MM.1S (cell line): Measurements from ENCODE around the gene RPL27A.

Experiments used
- DNase-seq: peaks from one replicate; pipeline ENCODE4 v3.0.0-alpha.2; 2015
- H2AFZ ChIP-seq: fragments of 300-600 bp; sonication (generic); 2 replicates; pipeline ENCODE4 v1.6.0; 2016; ENCODE audit warnings: antibody characterized with exemption, low read length
- H3F3A ChIP-seq: fragments of 300-600 bp; sonication (generic); 2 replicates; pipeline ENCODE4 v1.6.1; 2016; ENCODE audit warnings: mild to moderate bottlenecking, antibody characterized with exemption, low read length, moderate library complexity, mixed read lengths; ENCODE audit not compliant: insufficient read depth
- H3K27ac ChIP-seq: fragments of 300-600 bp; sonication (generic); 2 replicates; pipeline ENCODE4 v1.5.1; 2016; ENCODE audit warnings: mild to moderate bottlenecking, low read length
- H3K27me3 ChIP-seq: fragments of 300-600 bp; sonication (generic); replicated peaks from 2 replicates; pipeline ENCODE4 v1.6.0; 2016; ENCODE audit warnings: low read length; ENCODE audit not compliant: insufficient read depth
- H3K36me3 ChIP-seq: fragments of 300-600 bp; sonication (generic); replicated peaks from 2 replicates; pipeline ENCODE4 v1.6.1; 2016; ENCODE audit warnings: mild to moderate bottlenecking, low read length, mixed read lengths; ENCODE audit not compliant: insufficient read depth
- H3K4me1 ChIP-seq: fragments of 300-600 bp; sonication (generic); 2 replicates; pipeline ENCODE4 v1.6.1; 2016; ENCODE audit warnings: low read length, mixed read lengths
- H3K4me2 ChIP-seq: fragments of 300-600 bp; sonication (generic); 2 replicates; pipeline ENCODE4 v1.6.0; 2016; ENCODE audit warnings: low read depth, low read length
- H3K4me3 ChIP-seq: fragments of 300-600 bp; sonication (generic); 2 replicates; pipeline ENCODE4 v1.5.1; 2016; ENCODE audit warnings: low read length, mixed read lengths
- H3K79me2 ChIP-seq: fragments of 300-600 bp; sonication (generic); 2 replicates; pipeline ENCODE4 v1.6.1; 2016; ENCODE audit warnings: mixed run types, low read length, mixed read lengths
- H3K9ac ChIP-seq: fragments of 300-600 bp; sonication (generic); 2 replicates; pipeline ENCODE4 v1.6.1; 2016; ENCODE audit warnings: low read length, mixed read lengths
- H3K9me2 ChIP-seq: fragments of 300-600 bp; sonication (generic); replicated peaks from 2 replicates; pipeline ENCODE4 v1.6.1; 2016; ENCODE audit warnings: mild to moderate bottlenecking, low read length, mixed read lengths; ENCODE audit not compliant: insufficient read depth
- H3K9me3 ChIP-seq: fragments of 300-600 bp; sonication (generic); replicated peaks from 2 replicates; pipeline ENCODE4 v1.6.1; 2016; ENCODE audit warnings: mild to moderate bottlenecking, low read length, mixed read lengths; ENCODE audit not compliant: insufficient read depth
- H4K20me1 ChIP-seq: fragments of 300-600 bp; sonication (generic); 2 replicates; pipeline ENCODE4 v1.6.1; 2016; ENCODE audit warnings: mild to moderate bottlenecking, low read length, moderate library complexity, mixed read lengths; ENCODE audit not compliant: insufficient read depth
- EZH2 ChIP-seq: fragments of 300-600 bp; sonication (generic); optimal IDR thresholded peaks from 2 replicates; pipeline ENCODE3; 2017; ENCODE audit warnings: low read depth, mild to moderate bottlenecking, antibody characterized with exemption, low read length, mixed read lengths
- EZH2phosphoT487 ChIP-seq: fragments of 300-600 bp; sonication (generic); IDR thresholded peaks from 2 replicates; pipeline ENCODE4 v1.6.1; 2018; ENCODE audit warnings: antibody characterized with exemption, low read length
- TF ChIP-seq, protein P1 (sequence below): fragments of 300-600 bp; sonication (generic); IDR thresholded peaks from 2 replicates; pipeline ENCODE4 v1.5.1; 2016; ENCODE audit warnings: antibody characterized with exemption, low read length, mixed read lengths

RPL27A gene

DNA sequence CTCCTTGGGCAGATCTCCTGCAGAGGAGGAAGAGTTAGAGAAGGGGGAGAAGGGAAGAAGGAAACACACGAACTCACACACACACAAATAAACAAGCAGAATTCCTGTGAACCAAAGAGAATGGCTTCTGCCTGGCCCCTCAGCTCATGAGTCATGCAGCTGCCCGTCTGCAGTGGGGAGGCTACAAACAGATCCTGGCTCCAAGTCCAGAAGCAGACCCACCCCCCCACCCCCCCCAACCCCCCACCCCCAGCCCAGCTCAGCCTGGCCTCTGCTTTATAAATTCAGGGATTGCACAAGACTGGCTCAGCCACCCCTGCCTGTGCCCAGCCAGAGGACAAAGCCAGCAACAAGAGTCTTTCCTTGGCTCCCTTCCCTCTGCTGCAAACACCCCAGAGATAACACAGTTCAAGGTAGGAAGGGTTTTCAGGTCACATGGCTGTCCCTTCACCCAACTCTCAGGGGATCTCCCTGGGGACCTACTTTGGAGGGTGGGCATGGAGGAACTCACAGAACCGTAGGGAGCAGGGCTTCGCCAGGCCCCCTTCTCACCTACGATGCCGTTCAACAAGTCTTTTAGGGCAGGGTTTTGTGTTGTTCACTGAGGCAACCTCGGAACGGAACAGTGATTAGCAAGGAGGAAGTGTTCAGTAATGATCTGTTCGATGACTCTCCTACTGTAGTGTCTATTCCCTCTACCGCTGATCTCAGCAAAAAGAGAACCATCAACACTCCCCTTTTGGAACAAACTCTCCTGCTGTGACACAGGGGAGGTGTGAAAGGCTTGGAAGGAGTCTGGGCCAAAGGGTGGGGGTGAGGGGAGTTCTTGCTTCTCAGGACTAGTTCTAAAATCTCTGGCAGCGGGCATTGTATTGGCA lies 35.5 kb downstream of the RPL27A start:
- Histone ChIP-seq H3K4me3 (no peak overlapping the region), H3K27me3 (no peaks in the 10 kb centered on the region), H3K27ac (no peak overlapping the region), H4K20me1 (no peaks in the 10 kb centered on the region), H3K9ac (no peak overlapping the region), H3K36me3 (no peaks in the 10 kb centered on the region), H3K4me1 (no peaks in the 10 kb centered on the region), H3K9me3 (no peaks in the 10 kb centered on the region), H3K4me2 (no peak overlapping the region), H3F3A (no peaks in the 10 kb centered on the region), H3K79me2 (no peaks in the 10 kb centered on the region), H3K9me2 (no peaks in the 10 kb centered on the region), H2AFZ (no peak overlapping the region)
- no peak for DNase-seq
- TF ChIP-seq, protein P1, sequence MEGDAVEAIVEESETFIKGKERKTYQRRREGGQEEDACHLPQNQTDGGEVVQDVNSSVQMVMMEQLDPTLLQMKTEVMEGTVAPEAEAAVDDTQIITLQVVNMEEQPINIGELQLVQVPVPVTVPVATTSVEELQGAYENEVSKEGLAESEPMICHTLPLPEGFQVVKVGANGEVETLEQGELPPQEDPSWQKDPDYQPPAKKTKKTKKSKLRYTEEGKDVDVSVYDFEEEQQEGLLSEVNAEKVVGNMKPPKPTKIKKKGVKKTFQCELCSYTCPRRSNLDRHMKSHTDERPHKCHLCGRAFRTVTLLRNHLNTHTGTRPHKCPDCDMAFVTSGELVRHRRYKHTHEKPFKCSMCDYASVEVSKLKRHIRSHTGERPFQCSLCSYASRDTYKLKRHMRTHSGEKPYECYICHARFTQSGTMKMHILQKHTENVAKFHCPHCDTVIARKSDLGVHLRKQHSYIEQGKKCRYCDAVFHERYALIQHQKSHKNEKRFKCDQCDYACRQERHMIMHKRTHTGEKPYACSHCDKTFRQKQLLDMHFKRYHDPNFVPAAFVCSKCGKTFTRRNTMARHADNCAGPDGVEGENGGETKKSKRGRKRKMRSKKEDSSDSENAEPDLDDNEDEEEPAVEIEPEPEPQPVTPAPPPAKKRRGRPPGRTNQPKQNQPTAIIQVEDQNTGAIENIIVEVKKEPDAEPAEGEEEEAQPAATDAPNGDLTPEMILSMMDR, result no peak
- TF ChIP-seq EZH2 (no peak), EZH2phosphoT487 (no peak)

DNA sequence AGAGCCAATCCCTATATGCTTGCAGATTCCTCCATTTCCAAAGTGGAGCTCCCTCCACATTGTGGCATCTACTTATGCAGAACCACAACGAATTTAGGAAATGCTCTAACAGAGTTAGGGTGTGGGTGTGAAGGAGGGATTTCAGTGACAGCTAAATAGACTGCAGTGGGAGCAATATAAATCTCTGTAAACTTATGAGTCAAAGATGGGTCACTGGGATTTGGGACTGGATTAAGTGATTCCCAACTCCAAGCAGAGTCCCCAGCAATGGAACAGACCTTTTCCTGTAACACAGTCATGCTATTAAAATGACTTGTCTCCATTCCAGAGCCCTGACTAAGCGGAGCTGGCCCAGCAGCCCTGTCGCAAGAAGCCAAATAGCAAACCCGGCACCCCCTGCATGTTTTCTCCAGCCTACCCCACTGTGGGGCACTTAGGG lies 36.6 kb downstream of the RPL27A start:
- Histone ChIP-seq H4K20me1 (no peaks in the 10 kb centered on the region), H3K9ac (no peak overlapping the region), H3K79me2 (no peaks in the 10 kb centered on the region), H3K9me3 (no peaks in the 10 kb centered on the region), H3K9me2 (no peaks in the 10 kb centered on the region), H3K4me3 (no peak overlapping the region), H3K4me2 (no peak overlapping the region), H2AFZ (no peak overlapping the region), H3F3A (no peaks in the 10 kb centered on the region), H3K4me1 (no peaks in the 10 kb centered on the region), H3K36me3 (no peaks in the 10 kb centered on the region), H3K27me3 (no peaks in the 10 kb centered on the region), H3K27ac (no peak overlapping the region)
- no peak for DNase-seq
- no peak for TF ChIP-seq EZH2

DNA sequence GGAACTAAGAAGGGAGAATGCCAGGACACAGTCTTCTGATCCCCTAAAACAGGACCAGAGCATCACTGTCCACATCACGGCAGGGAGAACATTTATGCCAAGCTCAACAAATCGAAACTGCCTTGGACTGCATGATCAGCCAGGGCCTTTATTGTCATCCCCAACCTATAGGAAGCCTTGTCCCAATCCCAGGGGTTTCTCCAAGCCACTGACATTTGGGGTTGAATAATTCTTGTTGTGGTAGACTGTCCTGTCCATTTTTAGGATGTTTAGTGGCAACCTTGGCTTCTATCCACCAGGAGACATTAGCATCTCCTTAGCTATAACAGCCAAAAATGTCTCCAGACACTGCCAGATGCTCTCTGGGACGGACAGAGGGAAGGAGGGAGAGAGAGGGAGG lies 37.1 kb downstream of the RPL27A start:
- TF ChIP-seq EZH2phosphoT487 (no peak), EZH2 (no peak)
- TF ChIP-seq, protein P1, result no peak
- H3K36me3 ChIP-seq, result no peaks in the 10 kb centered on the region
- H3K4me3 ChIP-seq, result no peak overlapping the region
- H3K9me2 ChIP-seq, result no peaks in the 10 kb centered on the region
- no peak overlapping the region for H3K27ac ChIP-seq
- H3K9me3 ChIP-seq, result no peaks in the 10 kb centered on the region
- H3K9ac ChIP-seq, result no peak overlapping the region
- H3K79me2 ChIP-seq, result no peaks in the 10 kb centered on the region
- no peaks in the 10 kb centered on the region for H4K20me1 ChIP-seq
- no peak for DNase-seq
- H3K27me3 ChIP-seq, result no peaks in the 10 kb centered on the region
- H3K4me2 ChIP-seq, result no peak overlapping the region
- H3F3A ChIP-seq, result no peaks in the 10 kb centered on the region
- no peak overlapping the region for H2AFZ ChIP-seq
- H3K4me1 ChIP-seq, result no peaks in the 10 kb centered on the region

DNA sequence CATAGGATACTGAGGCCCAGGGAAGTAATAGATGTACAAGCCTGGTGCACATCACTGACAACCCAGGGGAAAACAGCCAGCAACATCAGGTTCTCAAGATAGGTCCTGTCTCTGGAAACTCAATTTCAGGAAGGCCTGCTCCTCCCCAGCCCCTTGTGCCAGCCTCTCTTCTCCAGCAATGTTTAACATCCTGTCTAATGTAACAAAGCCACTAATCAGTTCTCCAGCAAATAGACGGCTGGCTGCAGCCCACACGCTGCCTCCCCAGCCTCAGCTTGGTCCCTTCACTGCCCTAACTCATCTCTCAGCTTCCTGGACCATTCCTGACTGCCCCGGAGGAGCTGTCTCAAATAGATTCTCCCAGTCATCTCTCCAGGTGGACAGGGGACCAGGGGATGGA lies 37.8 kb downstream of the RPL27A start:
- no peaks in the 10 kb centered on the region for H4K20me1 ChIP-seq
- H3K4me2 ChIP-seq, result no peak overlapping the region
- H3K79me2 ChIP-seq, result no peaks in the 10 kb centered on the region
- no peak overlapping the region for H3K27ac ChIP-seq
- H2AFZ ChIP-seq, result no peak overlapping the region
- no peaks in the 10 kb centered on the region for H3K36me3 ChIP-seq
- no peak overlapping the region for H3K4me3 ChIP-seq
- H3K27me3 ChIP-seq, result no peaks in the 10 kb centered on the region
- no peaks in the 10 kb centered on the region for H3K9me3 ChIP-seq
- H3K9me2 ChIP-seq, result no peaks in the 10 kb centered on the region
- no peak overlapping the region for H3K9ac ChIP-seq
- no peaks in the 10 kb centered on the region for H3K4me1 ChIP-seq
- DNase-seq, result no peak
- no peaks in the 10 kb centered on the region for H3F3A ChIP-seq
- TF ChIP-seq EZH2phosphoT487, result no peak
- TF ChIP-seq, protein P1, result no peak
